ENCODE measurements around the gene CENPX. TPM values are rescaled to one million over a fixed set of nuclear protein-coding genes. Genes with fewer than 3 reads are reported as not detected.

CENPX gene
- total and polyA plus RNA-seq, 2 of the 13 experiments (the other 11 are each of a cell fraction or from before 2014, with no cell fraction given), result 92.7 to 170 TPM

DNA sequence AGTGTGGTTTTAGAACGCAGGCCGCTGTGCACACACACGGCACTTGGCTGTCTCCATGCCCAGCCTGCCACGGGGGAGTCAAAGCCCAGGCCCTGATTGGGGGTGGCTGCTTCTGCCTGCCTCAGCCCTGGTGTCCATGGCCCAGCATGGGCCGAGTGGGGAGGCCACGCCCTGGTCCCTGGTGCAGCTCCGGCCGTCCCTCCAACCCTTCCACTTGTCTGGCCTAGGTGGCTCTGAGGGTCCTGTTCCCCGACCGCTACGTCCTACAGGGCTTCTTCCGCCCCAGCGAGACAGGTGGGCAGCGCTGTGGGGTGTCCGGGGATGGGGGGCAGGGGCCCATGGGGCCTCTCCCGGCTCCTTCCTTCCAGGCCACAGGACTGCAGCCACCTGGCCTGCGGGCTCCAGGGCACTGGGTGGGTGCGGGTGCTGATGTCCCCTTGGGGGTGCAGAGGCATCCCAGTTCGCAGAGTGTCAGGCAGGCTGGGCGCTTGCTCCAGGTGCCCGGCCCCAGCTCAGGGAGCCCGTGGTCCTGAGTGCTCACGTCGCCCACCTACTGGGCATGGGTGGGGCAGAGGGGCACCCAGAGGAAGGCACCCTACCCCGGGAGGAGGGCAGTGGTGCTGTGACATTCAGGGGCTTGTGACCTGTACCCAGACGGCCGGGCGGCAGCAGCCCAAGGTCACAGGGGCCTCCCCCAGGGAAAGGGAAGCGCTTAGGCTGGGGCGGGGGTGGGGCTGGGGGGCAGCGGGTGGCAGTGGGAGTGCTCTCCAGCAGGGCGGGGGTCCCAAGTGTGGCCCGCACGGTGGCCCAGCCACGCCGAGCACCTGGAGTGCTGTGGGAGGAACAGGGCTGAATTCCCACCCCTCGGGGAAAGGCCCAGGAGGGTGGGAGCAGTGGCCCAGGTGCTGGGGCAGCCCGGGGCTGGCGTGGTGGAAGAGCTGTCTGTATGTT lies 11.8 kb downstream of the CENPX start (continued):
- TF ChIP-seq AGO2 (optimal IDR thresholded peaks at IDR 0.05; ENCODE audit: low read depth, low read length), result peak; percentile 94
- TF ChIP-seq, protein P1, sequence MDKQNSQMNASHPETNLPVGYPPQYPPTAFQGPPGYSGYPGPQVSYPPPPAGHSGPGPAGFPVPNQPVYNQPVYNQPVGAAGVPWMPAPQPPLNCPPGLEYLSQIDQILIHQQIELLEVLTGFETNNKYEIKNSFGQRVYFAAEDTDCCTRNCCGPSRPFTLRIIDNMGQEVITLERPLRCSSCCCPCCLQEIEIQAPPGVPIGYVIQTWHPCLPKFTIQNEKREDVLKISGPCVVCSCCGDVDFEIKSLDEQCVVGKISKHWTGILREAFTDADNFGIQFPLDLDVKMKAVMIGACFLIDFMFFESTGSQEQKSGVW (CRISPR knock-in tag; IDR thresholded peaks at IDR 0.05; ENCODE audit: borderline replicate concordance), result no peak

DNA sequence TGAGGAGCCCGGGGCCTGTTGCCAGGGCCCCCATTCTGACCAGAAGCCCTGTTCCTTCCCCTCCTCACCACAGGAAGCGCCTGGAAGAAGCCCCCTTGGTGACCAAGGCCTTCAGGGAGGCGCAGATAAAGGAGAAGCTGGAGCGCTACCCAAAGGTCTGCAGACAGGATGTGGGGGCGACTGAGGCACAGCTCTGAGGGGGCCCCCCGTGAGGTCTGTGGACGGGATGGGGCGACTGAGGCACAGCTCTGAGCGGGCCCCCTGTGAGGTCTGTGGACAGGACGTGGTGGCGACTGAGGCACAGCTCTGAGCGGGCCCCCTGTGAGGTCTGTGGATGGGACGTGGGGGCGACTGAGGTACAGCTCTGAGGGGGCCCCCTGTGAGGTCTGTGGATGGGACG lies 13.3 kb downstream of the CENPX start:
- in situ Hi-C loops (cut with HindIII; ENCODE audit: extremely low pct_ligation_motif_present, low pct_unique_long_range_greater_than_20kb) (no loop called here), intact Hi-C loops (cut with micrococcal nuclease; ENCODE audit: unreplicated experiment) (no loop called here)
- BruUV-seq (replicated peaks), result no TSS peak
- DNase-seq (ENCODE audit: low spot score), result no peak
- peaks cover 21% of the 10 kb centered on the region for H3K79me2 ChIP-seq (ENCODE audit: insufficient read depth, low read length)
- POLR2A ChIA-PET, result interaction anchor here (1.5 to 1.9 kb wide), 4 partner anchors 8 to 17 kb away, joined by 7 to 9 read pairs (median 8); no protein-coding TSS in a partner anchor
- no peak overlapping the region for H2AFZ ChIP-seq (ENCODE audit: low read length)
- 91% methylated on average over 12 of the region's 15 CpGs for WGBS (ENCODE audit: low lambda C conversion rate)
- no peaks in the 10 kb centered on the region for H3K9me3 ChIP-seq (ENCODE audit: low read length)
- H3K4me1 ChIP-seq (ENCODE audit: insufficient read depth, low read length), result peaks cover 72% of the 10 kb centered on the region
- H3K4me2 ChIP-seq (ENCODE audit: low read depth, low read length), result no peak overlapping the region
- peaks cover 43 to 66% of the 10 kb centered on the region in 2 experiments for H3K36me3 ChIP-seq (replicated peaks in 1 of 2; ENCODE audit: control insufficient read depth in 1 of 2, insufficient read depth in 2 of 2, low read length in 2 of 2)
- no peaks in the 10 kb centered on the region for H3K27me3 ChIP-seq (ENCODE audit: control insufficient read depth in 1 of 2, insufficient read depth in 2 of 2, low read length in 2 of 2)
- ATAC-seq, result no peak
- CTCF ChIA-PET (ENCODE audit: low intra/inter-chr PET ratio, low total read pairs), result no interaction called here
- TF ChIP-seq TAF15 (IDR thresholded peaks at IDR 0.05; ENCODE audit: low read depth, low read length, poor library complexity, severe bottlenecking) (peak; percentile 38), RBM39 (IDR thresholded peaks at IDR 0.05; ENCODE audit: low read depth, low read length, poor library complexity, severe bottlenecking) (peak; percentile 57), ETV5 (CRISPR knock-in tag; IDR thresholded peaks at IDR 0.05; ENCODE audit: borderline replicate concordance) (no peak), ZMYM2 (CRISPR knock-in tag; IDR thresholded peaks at IDR 0.05) (no peak), RBM22 (optimal IDR thresholded peaks at IDR 0.05; ENCODE audit: low read length) (peak; percentile 65), ZNF883 (CRISPR knock-in tag; IDR thresholded peaks at IDR 0.05; ENCODE audit: not compliant biosample characterization) (peak; percentile 10), POLR2G (IDR thresholded peaks at IDR 0.05; ENCODE audit: low read depth, low read length) (0 out of 2 replicates have a peak, but pooled peaks have one; percentile 3), POLR2A (IDR thresholded peaks at IDR 0.05; ENCODE audit: insufficient read depth in 1 of 2, low read depth in 2 of 2, low read length in 2 of 2) (peak in 1 of 2 experiments; percentile 18; a peak in 1 of 4 replicates), SRSF1 (optimal IDR thresholded peaks at IDR 0.05; ENCODE audit: low read depth, low read length) (peak; percentile 22)
- TF ChIP-seq, protein P2, sequence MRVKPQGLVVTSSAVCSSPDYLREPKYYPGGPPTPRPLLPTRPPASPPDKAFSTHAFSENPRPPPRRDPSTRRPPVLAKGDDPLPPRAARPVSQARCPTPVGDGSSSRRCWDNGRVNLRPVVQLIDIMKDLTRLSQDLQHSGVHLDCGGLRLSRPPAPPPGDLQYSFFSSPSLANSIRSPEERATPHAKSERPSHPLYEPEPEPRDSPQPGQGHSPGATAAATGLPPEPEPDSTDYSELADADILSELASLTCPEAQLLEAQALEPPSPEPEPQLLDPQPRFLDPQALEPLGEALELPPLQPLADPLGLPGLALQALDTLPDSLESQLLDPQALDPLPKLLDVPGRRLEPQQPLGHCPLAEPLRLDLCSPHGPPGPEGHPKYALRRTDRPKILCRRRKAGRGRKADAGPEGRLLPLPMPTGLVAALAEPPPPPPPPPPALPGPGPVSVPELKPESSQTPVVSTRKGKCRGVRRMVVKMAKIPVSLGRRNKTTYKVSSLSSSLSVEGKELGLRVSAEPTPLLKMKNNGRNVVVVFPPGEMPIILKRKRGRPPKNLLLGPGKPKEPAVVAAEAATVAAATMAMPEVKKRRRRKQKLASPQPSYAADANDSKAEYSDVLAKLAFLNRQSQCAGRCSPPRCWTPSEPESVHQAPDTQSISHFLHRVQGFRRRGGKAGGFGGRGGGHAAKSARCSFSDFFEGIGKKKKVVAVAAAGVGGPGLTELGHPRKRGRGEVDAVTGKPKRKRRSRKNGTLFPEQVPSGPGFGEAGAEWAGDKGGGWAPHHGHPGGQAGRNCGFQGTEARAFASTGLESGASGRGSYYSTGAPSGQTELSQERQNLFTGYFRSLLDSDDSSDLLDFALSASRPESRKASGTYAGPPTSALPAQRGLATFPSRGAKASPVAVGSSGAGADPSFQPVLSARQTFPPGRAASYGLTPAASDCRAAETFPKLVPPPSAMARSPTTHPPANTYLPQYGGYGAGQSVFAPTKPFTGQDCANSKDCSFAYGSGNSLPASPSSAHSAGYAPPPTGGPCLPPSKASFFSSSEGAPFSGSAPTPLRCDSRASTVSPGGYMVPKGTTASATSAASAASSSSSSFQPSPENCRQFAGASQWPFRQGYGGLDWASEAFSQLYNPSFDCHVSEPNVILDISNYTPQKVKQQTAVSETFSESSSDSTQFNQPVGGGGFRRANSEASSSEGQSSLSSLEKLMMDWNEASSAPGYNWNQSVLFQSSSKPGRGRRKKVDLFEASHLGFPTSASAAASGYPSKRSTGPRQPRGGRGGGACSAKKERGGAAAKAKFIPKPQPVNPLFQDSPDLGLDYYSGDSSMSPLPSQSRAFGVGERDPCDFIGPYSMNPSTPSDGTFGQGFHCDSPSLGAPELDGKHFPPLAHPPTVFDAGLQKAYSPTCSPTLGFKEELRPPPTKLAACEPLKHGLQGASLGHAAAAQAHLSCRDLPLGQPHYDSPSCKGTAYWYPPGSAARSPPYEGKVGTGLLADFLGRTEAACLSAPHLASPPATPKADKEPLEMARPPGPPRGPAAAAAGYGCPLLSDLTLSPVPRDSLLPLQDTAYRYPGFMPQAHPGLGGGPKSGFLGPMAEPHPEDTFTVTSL (CRISPR knock-in tag; IDR thresholded peaks at IDR 0.05; ENCODE audit: borderline replicate concordance), result no peak
- no peaks in the 10 kb centered on the region for H4K20me1 ChIP-seq (ENCODE audit: insufficient read depth, low read length)
- FAIRE-seq, result no peak
- no peak overlapping the region for H3K4me3 ChIP-seq (replicated peaks in 1 of 3; ENCODE audit: insufficient read depth in 1 of 3, low read depth in 2 of 3, low read length in 3 of 3)
- H3K9ac ChIP-seq (ENCODE audit: insufficient read depth, low read depth, low read length), result no peak overlapping the region
- H3K27ac ChIP-seq (ENCODE audit: extremely low read length, insufficient read depth, low read length), result no peak overlapping the region

All from HepG2 (cell line).